Dendritic cell treated with granulocyte-macrophage colony-stimulating factor and Interleukin-4, amounts not matched to agents 40 ng/mL and 50 ng/mL, for 4 days (primary cell): ENCODE results near the gene FRY.

Source experiments
- H3K27ac Mint-ChIP-seq: one replicate; pipeline ENCODE4 v1.8.0; 2022; ENCODE audit warnings: mild to moderate bottlenecking, mixed read lengths
- H3K27me3 Mint-ChIP-seq: one replicate; pipeline ENCODE4 v1.8.0; 2022; ENCODE audit warnings: mild to moderate bottlenecking, mixed read lengths
- H3K36me3 Mint-ChIP-seq: one replicate; pipeline ENCODE4 v1.8.0; 2022; ENCODE audit warnings: low read depth, mixed read lengths
- H3K4me1 Mint-ChIP-seq: one replicate; pipeline ENCODE4 v1.8.0; 2022; ENCODE audit warnings: low read depth, mixed read lengths
- H3K4me3 Mint-ChIP-seq: one replicate; pipeline ENCODE4 v1.8.0; 2022; ENCODE audit warnings: mild to moderate bottlenecking, moderate library complexity, mixed read lengths
- H3K9me3 Mint-ChIP-seq: one replicate; pipeline ENCODE4 v1.8.0; 2022; ENCODE audit warnings: mixed read lengths
- intact Hi-C: fragments of 100-400 bp; cut with micrococcal nuclease; formaldehyde crosslinking; loops from one replicate; pipeline ENCODE4 v1.15.0; 2022

The FRY gene

GRCh38 chr13:32174366-32174765 lies 142.8 kb downstream of the FRY start:
- intact Hi-C loops = no loop called here
- no peaks in the 10 kb centered on the region for H3K4me1 Mint-ChIP-seq
- H3K4me3 Mint-ChIP-seq = no peak overlapping the region
- no peaks in the 10 kb centered on the region for H3K9me3 Mint-ChIP-seq
- peaks cover 26% of the 10 kb centered on the region for H3K36me3 Mint-ChIP-seq
- no peak overlapping the region for H3K27ac Mint-ChIP-seq
- no peaks in the 10 kb centered on the region for H3K27me3 Mint-ChIP-seq

DNA sequence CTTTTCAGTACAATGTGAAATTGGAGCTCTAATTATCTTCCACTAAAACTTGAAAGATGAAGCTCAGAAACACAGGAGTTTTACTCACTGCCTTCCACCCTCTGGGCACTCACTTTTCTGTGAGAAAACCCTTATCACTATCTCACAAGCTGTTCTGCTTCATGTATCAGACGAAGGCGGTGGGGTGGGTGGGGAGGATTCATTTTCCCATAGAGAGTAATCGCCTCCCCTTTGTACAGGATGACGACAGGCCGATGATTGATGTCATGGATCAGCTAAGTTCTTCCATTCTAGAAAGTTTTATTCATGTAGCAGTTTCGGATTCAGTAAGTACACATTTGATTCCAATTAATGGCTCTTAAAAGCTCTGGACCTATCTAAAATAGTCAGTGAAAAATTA lies 143.7 kb downstream of the FRY start:
- intact Hi-C loops = no loop called here
- H3K27me3 Mint-ChIP-seq = no peaks in the 10 kb centered on the region
- H3K4me3 Mint-ChIP-seq = no peak overlapping the region
- H3K4me1 Mint-ChIP-seq = no peaks in the 10 kb centered on the region
- peaks cover 26% of the 10 kb centered on the region for H3K36me3 Mint-ChIP-seq
- H3K9me3 Mint-ChIP-seq = no peaks in the 10 kb centered on the region
- no peak overlapping the region for H3K27ac Mint-ChIP-seq

DNA sequence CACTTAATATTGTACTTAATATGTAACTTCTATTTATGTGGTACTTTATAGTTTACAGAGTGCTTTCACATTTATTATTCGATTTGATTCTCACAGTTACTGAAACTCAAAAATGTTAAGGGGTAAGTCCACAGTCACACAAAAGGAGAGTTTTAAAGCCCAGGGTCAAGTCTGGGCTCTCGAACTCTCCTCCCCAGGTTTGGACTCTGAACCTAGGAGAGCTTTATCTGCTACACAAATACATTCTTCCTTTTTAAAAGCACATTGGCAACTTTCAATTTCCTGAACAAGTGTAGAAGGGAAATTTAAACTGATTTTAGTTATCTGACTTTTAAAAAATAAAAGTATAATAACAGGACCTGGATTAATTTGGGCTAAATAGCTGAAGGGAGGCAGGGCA lies 144.4 kb downstream of the FRY start:
- H3K4me1 Mint-ChIP-seq = no peaks in the 10 kb centered on the region
- intact Hi-C loops = no loop called here
- peaks cover 26% of the 10 kb centered on the region for H3K36me3 Mint-ChIP-seq
- no peaks in the 10 kb centered on the region for H3K9me3 Mint-ChIP-seq
- H3K4me3 Mint-ChIP-seq = no peak overlapping the region
- H3K27me3 Mint-ChIP-seq = no peaks in the 10 kb centered on the region
- H3K27ac Mint-ChIP-seq = no peak overlapping the region

GRCh38 chr13:32176696-32177095 lies 145.1 kb downstream of the FRY start:
- Mint-ChIP-seq H3K4me1 (no peaks in the 10 kb centered on the region), H3K36me3 (peaks cover 23% of the 10 kb centered on the region), H3K4me3 (no peak overlapping the region), H3K9me3 (no peaks in the 10 kb centered on the region), H3K27ac (no peak overlapping the region), H3K27me3 (no peaks in the 10 kb centered on the region)
- intact Hi-C loops = no loop called here

DNA sequence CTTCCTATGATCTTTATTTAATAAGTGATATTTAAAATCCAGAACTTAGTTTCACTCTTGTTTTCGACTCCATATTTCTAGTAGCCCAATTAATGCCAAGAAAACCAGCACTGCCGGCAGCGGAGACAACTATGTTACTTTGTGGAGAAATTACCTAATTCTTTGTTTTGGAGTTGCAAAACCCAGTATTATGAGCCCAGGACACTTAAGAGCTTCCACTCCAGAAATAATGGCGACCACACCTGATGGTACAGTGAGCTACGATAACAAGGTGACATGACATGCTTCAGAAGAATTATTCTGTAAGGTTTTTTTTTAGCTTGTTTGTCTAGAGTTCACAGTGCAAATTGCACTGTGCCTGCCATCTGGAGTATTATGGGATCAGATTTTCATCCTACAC lies 147.2 kb downstream of the FRY start:
- Mint-ChIP-seq H3K27ac (no peak overlapping the region), H3K9me3 (no peaks in the 10 kb centered on the region)

DNA sequence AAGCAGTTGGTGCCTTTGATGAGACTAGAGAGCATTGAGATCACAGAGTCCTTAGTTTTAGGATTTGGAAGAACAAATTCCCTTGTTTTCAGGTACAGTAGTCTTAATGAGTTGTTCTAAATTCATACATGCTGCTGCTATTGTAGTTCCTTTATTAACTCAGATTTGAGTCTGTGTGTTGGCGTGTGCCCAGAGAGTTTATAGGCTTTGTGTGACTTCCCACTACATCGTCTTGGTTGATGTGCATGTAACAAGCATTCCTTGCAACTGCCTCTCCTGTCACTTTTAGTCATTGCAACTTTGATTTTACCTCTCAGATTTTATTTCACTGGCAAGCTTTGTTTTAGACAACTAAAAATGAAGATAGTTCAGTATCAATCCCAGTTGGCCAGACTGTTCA lies 148.1 kb downstream of the FRY start:
- Mint-ChIP-seq H3K4me3 (no peak overlapping the region), H3K27me3 (no peaks in the 10 kb centered on the region), H3K36me3 (peaks cover 28% of the 10 kb centered on the region), H3K4me1 (no peaks in the 10 kb centered on the region), H3K9me3 (no peaks in the 10 kb centered on the region), H3K27ac (no peak overlapping the region)
- intact Hi-C loops = no loop called here

More for the DNA sequence above, 147.2 kb downstream of the FRY start:
- Mint-ChIP-seq H3K27me3 (no peaks in the 10 kb centered on the region), H3K36me3 (peaks cover 24% of the 10 kb centered on the region), H3K4me1 (no peaks in the 10 kb centered on the region), H3K4me3 (no peak overlapping the region)
- intact Hi-C loops = no loop called here

DNA sequence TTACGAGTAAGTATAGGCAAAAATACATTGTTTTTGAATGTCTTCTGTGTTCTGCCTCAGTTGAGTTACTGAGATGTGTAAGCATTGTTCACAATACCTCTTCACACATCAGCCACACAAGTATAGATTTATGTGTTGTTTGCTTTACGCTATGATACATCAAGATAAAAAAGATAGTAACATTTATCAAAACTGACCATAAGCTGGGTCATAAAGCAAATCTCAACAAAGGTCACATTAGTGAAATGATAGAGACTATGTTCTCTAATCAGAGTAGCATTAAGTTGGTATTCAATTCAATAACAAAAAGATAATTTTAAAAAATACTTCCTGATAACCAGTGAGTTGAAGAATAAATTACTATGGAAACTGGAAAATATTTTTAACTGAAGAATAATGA lies 156.1 kb downstream of the FRY start:
- Mint-ChIP-seq H3K4me3 (no peak overlapping the region), H3K27ac (no peak overlapping the region), H3K27me3 (no peaks in the 10 kb centered on the region), H3K4me1 (no peaks in the 10 kb centered on the region), H3K9me3 (no peaks in the 10 kb centered on the region), H3K36me3 (peaks cover 50% of the 10 kb centered on the region)
- intact Hi-C loops = no loop called here

GRCh38 chr13:32191452-32191998 lies 160.0 kb downstream of the FRY start:
- no peaks in the 10 kb centered on the region for H3K4me1 Mint-ChIP-seq
- H3K36me3 Mint-ChIP-seq = peaks cover 34% of the 10 kb centered on the region
- no peak overlapping the region for H3K27ac Mint-ChIP-seq
- no peaks in the 10 kb centered on the region for H3K9me3 Mint-ChIP-seq
- intact Hi-C loops = no loop called here
- H3K27me3 Mint-ChIP-seq = no peaks in the 10 kb centered on the region
- H3K4me3 Mint-ChIP-seq = no peak overlapping the region

- Mint-ChIP-seq H3K9me3 (no peaks in the 10 kb centered on the region), H3K4me1 (no peaks in the 10 kb centered on the region), H3K27me3 (no peaks in the 10 kb centered on the region), H3K36me3 (peaks cover 29% of the 10 kb centered on the region), H3K27ac (no peak overlapping the region), H3K4me3 (no peak overlapping the region)
- intact Hi-C loops = no loop called here
Measured at GRCh38 chr13:32195713-32196112, 164.1 kb downstream of the FRY start.

DNA sequence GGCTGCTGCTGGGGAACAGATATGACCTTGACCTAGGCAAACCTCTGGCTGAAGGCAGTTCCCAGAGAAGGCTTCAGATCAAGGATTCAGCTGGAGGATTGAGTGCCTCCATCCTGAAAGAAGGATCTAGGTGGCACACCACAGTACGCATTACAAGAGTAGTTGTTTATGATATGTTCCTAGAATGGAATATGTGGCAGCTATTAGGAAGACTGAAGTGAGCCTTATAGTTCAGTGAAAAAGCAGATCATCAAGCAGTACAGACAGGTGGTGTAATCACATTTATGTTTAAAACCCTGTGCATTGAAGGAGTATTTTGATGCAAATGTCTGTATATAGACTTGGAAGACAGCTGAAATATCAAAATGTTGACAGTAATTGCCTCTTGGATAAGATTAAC lies 167.6 kb downstream of the FRY start:
- H3K36me3 Mint-ChIP-seq = peaks cover 37% of the 10 kb centered on the region

GRCh38 chr13:32200741-32201140 lies 169.2 kb downstream of the FRY start:
- intact Hi-C loops = no loop called here

More for the DNA sequence above, 167.6 kb downstream of the FRY start:
- intact Hi-C loops = no loop called here
- Mint-ChIP-seq H3K27ac (no peak overlapping the region), H3K9me3 (no peaks in the 10 kb centered on the region), H3K27me3 (no peaks in the 10 kb centered on the region), H3K4me1 (no peaks in the 10 kb centered on the region), H3K4me3 (no peak overlapping the region)

GRCh38 chr13:32201809-32202208 lies 170.2 kb downstream of the FRY start:
- intact Hi-C loops = no loop called here
- Mint-ChIP-seq H3K4me3 (no peak overlapping the region), H3K27me3 (no peaks in the 10 kb centered on the region), H3K27ac (no peak overlapping the region), H3K36me3 (peaks cover 48% of the 10 kb centered on the region), H3K4me1 (no peaks in the 10 kb centered on the region), H3K9me3 (no peaks in the 10 kb centered on the region)

More at GRCh38 chr13:32200741-32201140, 169.2 kb downstream of the FRY start:
- Mint-ChIP-seq H3K36me3 (peaks cover 40% of the 10 kb centered on the region), H3K9me3 (no peaks in the 10 kb centered on the region), H3K4me1 (no peaks in the 10 kb centered on the region), H3K4me3 (no peak overlapping the region), H3K27ac (no peak overlapping the region), H3K27me3 (no peaks in the 10 kb centered on the region)

DNA sequence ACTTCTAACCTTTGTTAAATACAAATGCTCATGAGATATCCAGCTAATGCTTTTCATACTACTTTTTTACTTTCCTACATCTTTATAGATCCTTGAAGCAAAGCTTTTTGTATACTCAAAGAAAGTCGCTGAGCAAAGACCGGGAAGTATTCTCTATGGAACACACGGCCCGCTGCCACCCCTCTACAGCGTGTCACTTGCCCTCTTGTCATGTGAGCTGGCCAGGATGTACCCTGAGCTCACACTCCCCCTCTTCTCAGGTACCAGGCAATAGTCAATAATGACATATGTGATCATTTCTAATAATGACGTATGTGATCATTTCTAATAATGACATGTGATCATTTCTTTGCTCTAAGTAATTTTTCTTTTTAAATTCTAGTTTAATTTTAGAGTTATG lies 170.7 kb downstream of the FRY start:
- Mint-ChIP-seq H3K4me1 (no peaks in the 10 kb centered on the region), H3K27ac (no peak overlapping the region)

DNA sequence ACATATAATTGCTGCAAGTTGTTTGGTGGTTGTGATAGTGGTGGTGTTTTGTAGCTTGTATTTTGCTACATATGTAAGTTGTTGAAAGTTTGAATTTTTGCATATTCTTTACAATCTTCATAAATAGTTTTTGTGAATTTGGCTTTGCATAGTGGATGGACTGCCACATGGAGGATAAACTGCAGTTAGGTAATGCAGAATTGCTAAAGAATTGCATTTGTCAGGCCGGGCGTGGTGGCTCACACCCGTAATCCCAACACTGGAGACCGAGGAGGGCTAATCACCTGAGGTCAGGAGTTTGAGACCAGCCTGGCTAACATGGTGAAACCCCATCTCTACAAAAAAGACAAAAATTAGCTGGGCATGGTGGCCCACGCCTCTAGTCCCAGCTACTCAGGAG lies 171.6 kb downstream of the FRY start:
- Mint-ChIP-seq H3K36me3 (peaks cover 47% of the 10 kb centered on the region), H3K27ac (no peak overlapping the region), H3K27me3 (no peaks in the 10 kb centered on the region), H3K9me3 (no peaks in the 10 kb centered on the region), H3K4me3 (no peak overlapping the region), H3K4me1 (no peaks in the 10 kb centered on the region)
- intact Hi-C loops = no loop called here

More for the DNA sequence above, 170.7 kb downstream of the FRY start:
- intact Hi-C loops = no loop called here
- H3K27me3 Mint-ChIP-seq = no peaks in the 10 kb centered on the region
- H3K36me3 Mint-ChIP-seq = peaks cover 52% of the 10 kb centered on the region
- no peak overlapping the region for H3K4me3 Mint-ChIP-seq
- H3K9me3 Mint-ChIP-seq = no peaks in the 10 kb centered on the region

GRCh38 chr13:32203736-32204135 lies 172.2 kb downstream of the FRY start:
- no peaks in the 10 kb centered on the region for H3K4me1 Mint-ChIP-seq
- no peak overlapping the region for H3K4me3 Mint-ChIP-seq
- no peak overlapping the region for H3K27ac Mint-ChIP-seq
- intact Hi-C loops = no loop called here
- no peaks in the 10 kb centered on the region for H3K9me3 Mint-ChIP-seq
- H3K36me3 Mint-ChIP-seq = peaks cover 47% of the 10 kb centered on the region
- H3K27me3 Mint-ChIP-seq = no peaks in the 10 kb centered on the region
